HCT116 (cell line): ENCODE data around the gene FNBP1.

Source experiments
- CTCF ChIP-seq, 3 experiments: fragments of 200-600 bp in 1 of 3; sonication (generic) in 1 of 3; IDR thresholded peaks in 2 of 3; conservative IDR thresholded peaks in 1 of 3; 2 replicates each; pipeline ENCODE4 v1.5.1; 2012 to 2017; ENCODE audit warnings: low read depth in 2 of 3, low read length in 2 of 3, antibody characterized with exemption in 1 of 3, borderline replicate concordance in 1 of 3, control low read depth in 1 of 3, mild to moderate bottlenecking in 1 of 3, mixed read lengths in 1 of 3, mixed run types in 1 of 3, moderate library complexity in 1 of 3; ENCODE audit not compliant: insufficient read depth in 1 of 3
- EZH2phosphoT487 ChIP-seq: fragments of 200-600 bp; IDR thresholded peaks from 2 replicates; pipeline ENCODE4 v1.6.1; 2018; ENCODE audit warnings: antibody characterized with exemption, borderline replicate concordance
- POLR2A ChIP-seq: IDR thresholded peaks from 2 replicates; pipeline ENCODE4 v1.7.0; 2011; ENCODE audit warnings: borderline replicate concordance; ENCODE audit not compliant: insufficient read depth, insufficient read length; ENCODE audit errors: extremely low read depth

GRCh38 chr9:130054820-130055219, 11.8 kb upstream of the FNBP1 start:
- TF ChIP-seq CTCF (IDR thresholded peaks at IDR 0.05 in 2 of 3, conservative IDR thresholded peaks at IDR 0.05 in 1 of 3; ENCODE audit: borderline replicate concordance in 1 of 3, insufficient read depth in 1 of 3, low read depth in 2 of 3, low read length in 2 of 3) (no peak), POLR2A (no peak), EZH2phosphoT487 (no peak)
